Measurements from ENCODE around the gene CDC42BPA. TPM values are rescaled to one million over a fixed set of nuclear protein-coding genes. Genes with fewer than 3 reads are reported as not detected.

The CDC42BPA gene
- total RNA-seq, 2 donors from 2014 or later, result 35.3 to 41.0 TPM

Other genes starting within 250 kb of the CDC42BPA start
- gene ZNF678, start 245.1 kb upstream of the CDC42BPA start, total RNA-seq, result 1 to 10 TPM; 3.9 to 4.7 TPM

All from left cardiac atrium (tissue), 2 donors.